ENCODE measurements around the gene SLC26A1.

SLC26A1 gene

GRCh38 chr4:1028574-1029220 lies 35.5 kb upstream of the SLC26A1 start:
- in situ Hi-C loops (cut with HindIII; ENCODE audit: low sequenced_read_pairs), result no loop called here
- no peak overlapping the region for H3K4me3 ChIP-seq (ENCODE audit: low read depth, low read length)
- no peak for TF ChIP-seq CTCF (IDR thresholded peaks at IDR 0.05; ENCODE audit: low read depth, low read length, missing control alignments)
- no peak for DNase-seq (ENCODE audit: low read depth)

- no peak for TF ChIP-seq CTCF (IDR thresholded peaks at IDR 0.05; ENCODE audit: low read depth, low read length, missing control alignments)
- H3K4me3 ChIP-seq (ENCODE audit: low read depth, low read length), result no peak overlapping the region
- no peak for DNase-seq (ENCODE audit: low read depth)
- in situ Hi-C loops (cut with HindIII; ENCODE audit: low sequenced_read_pairs), result no loop called here
Observed at GRCh38 chr4:1027915-1028238, 34.7 kb upstream of the SLC26A1 start.

- TF ChIP-seq CTCF (IDR thresholded peaks at IDR 0.05; ENCODE audit: low read depth, low read length, missing control alignments), result no peak
- in situ Hi-C loops (cut with HindIII; ENCODE audit: low sequenced_read_pairs), result no loop called here
Observed at GRCh38 chr4:1027219-1027914, 34.2 kb upstream of the SLC26A1 start.

GRCh38 chr4:1026115-1026514 lies 32.9 kb upstream of the SLC26A1 start:
- DNase-seq (ENCODE audit: low read depth), result no peak
- in situ Hi-C loops (cut with HindIII; ENCODE audit: low sequenced_read_pairs), result no loop called here
- TF ChIP-seq CTCF (IDR thresholded peaks at IDR 0.05; ENCODE audit: low read depth, low read length, missing control alignments), result no peak
- no peak overlapping the region for H3K4me3 ChIP-seq (ENCODE audit: low read depth, low read length)

More at GRCh38 chr4:1027219-1027914, 34.2 kb upstream of the SLC26A1 start:
- H3K4me3 ChIP-seq (ENCODE audit: low read depth, low read length), result no peak overlapping the region
- DNase-seq (ENCODE audit: low read depth), result no peak

DNA sequence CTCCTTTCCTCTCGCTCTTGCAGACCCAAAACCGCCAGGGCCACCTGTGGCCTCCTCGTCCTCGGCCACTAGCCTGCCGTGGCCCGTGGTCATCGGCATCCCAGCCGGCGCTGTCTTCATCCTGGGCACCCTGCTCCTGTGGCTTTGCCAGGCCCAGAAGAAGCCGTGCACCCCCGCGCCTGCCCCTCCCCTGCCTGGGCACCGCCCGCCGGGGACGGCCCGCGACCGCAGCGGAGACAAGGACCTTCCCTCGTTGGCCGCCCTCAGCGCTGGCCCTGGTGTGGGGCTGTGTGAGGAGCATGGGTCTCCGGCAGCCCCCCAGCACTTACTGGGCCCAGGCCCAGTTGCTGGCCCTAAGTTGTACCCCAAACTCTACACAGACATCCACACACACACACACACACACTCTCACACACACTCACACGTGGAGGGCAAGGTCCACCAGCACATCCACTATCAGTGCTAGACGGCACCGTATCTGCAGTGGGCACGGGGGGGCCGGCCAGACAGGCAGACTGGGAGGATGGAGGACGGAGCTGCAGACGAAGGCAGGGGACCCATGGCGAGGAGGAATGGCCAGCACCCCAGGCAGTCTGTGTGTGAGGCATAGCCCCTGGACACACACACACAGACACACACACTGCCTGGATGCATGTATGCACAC lies 31.8 kb upstream of the SLC26A1 start:
- no peak overlapping the region for H3K4me3 ChIP-seq (ENCODE audit: low read depth, low read length)
- TF ChIP-seq CTCF (IDR thresholded peaks at IDR 0.05; ENCODE audit: low read depth, low read length, missing control alignments), result no peak
- in situ Hi-C loops (cut with HindIII; ENCODE audit: low sequenced_read_pairs), result no loop called here
- no peak for DNase-seq (ENCODE audit: low read depth)

- TF ChIP-seq CTCF (IDR thresholded peaks at IDR 0.05; ENCODE audit: low read depth, low read length, missing control alignments), result no peak
- DNase-seq (ENCODE audit: low read depth), result no peak
- no peak overlapping the region for H3K4me3 ChIP-seq (ENCODE audit: low read depth, low read length)
- in situ Hi-C loops (cut with HindIII; ENCODE audit: low sequenced_read_pairs), result no loop called here
Observed at GRCh38 chr4:1023895-1024740, 30.9 kb upstream of the SLC26A1 start.

Data from astrocyte of the cerebellum (primary cell).